ENCODE measurements around the gene BAZ1A.

- no peak for TF ChIP-seq EZH2phosphoT487 (IDR thresholded peaks at IDR 0.05; ENCODE audit: insufficient read depth, low read depth)
- TF ChIP-seq EZH2 (IDR thresholded peaks at IDR 0.05; ENCODE audit: insufficient read depth, poor library complexity, severe bottlenecking) = no peak
These were observed 37.0 kb upstream of the BAZ1A start for GRCh38 chr14:34912182-34912581.
